ENCODE measurements around the gene RNF19B.

- no peak for TF ChIP-seq GATA2 (IDR thresholded peaks at IDR 0.05; ENCODE audit: low read depth, low read length)
- no peak for TF ChIP-seq GATA3 (IDR thresholded peaks at IDR 0.05; ENCODE audit: low read depth, low read length)
These were observed 73.9 kb downstream of the RNF19B start for GRCh38 chr1:32890516-32891240.

Data from SH-SY5Y (cell line).